Prostate gland (tissue), 2 donors: ENCODE data around the gene ZDHHC17.

Experiments used
- POLR2A ChIP-seq: fragments of 450-650 bp; IDR thresholded peaks from one replicate; pipeline ENCODE4 v1.6.1; 2016; ENCODE audit warnings: antibody characterized with exemption, mild to moderate bottlenecking
- TF ChIP-seq, protein P1 (sequence below), 4 experiments: fragments of 200-600 bp in 2 of 4; fragments of 450-650 bp in 2 of 4; sonication (generic) in 2 of 4; IDR thresholded peaks; 1 replicate in 3 of 4; 2 replicates in 1 of 4; pipeline ENCODE4 v1.5.1; 2016 to 2019; ENCODE audit warnings: antibody characterized with exemption in 4 of 4, mild to moderate bottlenecking in 2 of 4, moderate library complexity in 2 of 4

DNA sequence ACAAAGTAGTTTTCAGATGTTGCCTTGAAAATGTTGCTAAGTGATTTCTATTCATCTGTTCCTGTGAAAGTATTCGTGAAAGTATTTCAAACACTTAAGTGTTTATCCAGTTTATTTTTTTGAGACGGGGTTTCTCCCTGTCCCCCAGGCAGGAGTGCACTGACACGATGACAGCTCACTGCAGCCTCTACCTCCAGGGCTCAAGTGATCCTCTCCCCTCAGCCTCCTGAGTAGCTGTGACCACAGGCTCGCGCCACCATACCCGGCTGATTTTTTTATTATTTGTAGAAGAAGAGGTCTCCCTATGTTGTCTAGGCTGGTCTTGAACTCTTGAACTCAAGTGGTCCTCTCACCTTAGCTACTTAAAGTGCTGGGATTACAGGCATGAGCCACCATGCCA is 1.7 kb downstream of the ZDHHC17 start:
- TF ChIP-seq POLR2A = no peak
- TF ChIP-seq, protein P1, sequence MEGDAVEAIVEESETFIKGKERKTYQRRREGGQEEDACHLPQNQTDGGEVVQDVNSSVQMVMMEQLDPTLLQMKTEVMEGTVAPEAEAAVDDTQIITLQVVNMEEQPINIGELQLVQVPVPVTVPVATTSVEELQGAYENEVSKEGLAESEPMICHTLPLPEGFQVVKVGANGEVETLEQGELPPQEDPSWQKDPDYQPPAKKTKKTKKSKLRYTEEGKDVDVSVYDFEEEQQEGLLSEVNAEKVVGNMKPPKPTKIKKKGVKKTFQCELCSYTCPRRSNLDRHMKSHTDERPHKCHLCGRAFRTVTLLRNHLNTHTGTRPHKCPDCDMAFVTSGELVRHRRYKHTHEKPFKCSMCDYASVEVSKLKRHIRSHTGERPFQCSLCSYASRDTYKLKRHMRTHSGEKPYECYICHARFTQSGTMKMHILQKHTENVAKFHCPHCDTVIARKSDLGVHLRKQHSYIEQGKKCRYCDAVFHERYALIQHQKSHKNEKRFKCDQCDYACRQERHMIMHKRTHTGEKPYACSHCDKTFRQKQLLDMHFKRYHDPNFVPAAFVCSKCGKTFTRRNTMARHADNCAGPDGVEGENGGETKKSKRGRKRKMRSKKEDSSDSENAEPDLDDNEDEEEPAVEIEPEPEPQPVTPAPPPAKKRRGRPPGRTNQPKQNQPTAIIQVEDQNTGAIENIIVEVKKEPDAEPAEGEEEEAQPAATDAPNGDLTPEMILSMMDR (IDR thresholded peaks at IDR 0.05) = no peak
